ENCODE results near the gene SCFD2. TPM values are rescaled to one million over a fixed set of nuclear protein-coding genes. Genes with fewer than 3 reads are reported as not detected.
"Not testable (repeated sequence)": the region's sequence is repeated elsewhere in the genome, so short reads cannot be mapped to it uniquely, and the experiment has no call there.

The SCFD2 gene
- total RNA-seq, 1 experiment from 2014 or later = 8.4 TPM

DNA sequence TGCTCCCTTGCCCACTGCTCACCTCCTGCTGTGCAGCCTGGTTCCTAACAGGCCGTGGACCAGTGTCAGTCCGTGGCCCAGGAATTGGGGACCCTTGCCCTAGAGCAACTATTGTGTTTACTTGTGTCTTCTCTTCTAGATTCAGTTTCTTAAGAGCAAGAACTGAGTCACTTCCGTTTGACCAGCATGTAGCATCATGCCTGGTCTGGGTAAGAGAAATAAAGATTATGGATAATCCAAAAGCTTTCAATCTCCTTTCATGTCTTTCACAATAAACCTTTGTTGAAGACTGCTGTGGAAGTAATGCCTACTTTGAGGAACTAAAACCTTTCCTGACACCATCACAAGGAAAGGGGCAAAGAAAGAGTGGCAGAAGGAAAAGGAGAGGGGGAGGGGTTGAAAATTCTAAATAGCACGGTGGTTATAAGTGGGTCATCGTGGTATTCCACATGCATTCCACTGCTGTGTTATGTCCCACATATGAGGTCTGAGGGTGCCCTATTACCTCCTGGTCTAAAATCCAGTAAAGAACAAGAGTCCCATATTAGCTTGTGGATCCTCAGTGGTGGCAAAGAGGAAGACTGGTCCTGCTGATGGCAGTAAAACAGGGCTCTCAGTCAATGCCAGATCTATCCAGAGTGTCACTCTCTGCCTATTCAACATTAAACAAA is 370.4 kb downstream of the SCFD2 start:
- POLR2A ChIA-PET (ENCODE audit: low non-redundant PET) = no interaction called here
- H3K36me3 ChIP-seq (ENCODE audit: insufficient read depth, low read length, poor library complexity, severe bottlenecking) = no peaks in the 10 kb centered on the region
- no peaks in the 10 kb centered on the region for H3K27me3 ChIP-seq (replicated peaks; ENCODE audit: insufficient read depth, low read depth, low read length, poor library complexity)
- no peaks in the 10 kb centered on the region for H3K4me1 ChIP-seq (ENCODE audit: insufficient read depth, low read length, poor library complexity, severe bottlenecking)
- intact Hi-C loops (cut with micrococcal nuclease; ENCODE audit: unreplicated experiment) = no loop called here
- no peak overlapping the region for H3K4me3 ChIP-seq (ENCODE audit: low read depth, low read length, poor library complexity, severe bottlenecking)
- H3K27ac ChIP-seq (ENCODE audit: low read depth, low read length, poor library complexity, severe bottlenecking) = no peak overlapping the region
- CTCF ChIA-PET = no interaction called here
- no peak for TF ChIP-seq EZH2 (IDR thresholded peaks at IDR 0.05; ENCODE audit: borderline replicate concordance, low read depth, low read length, poor library complexity, severe bottlenecking)
- TF ChIP-seq, protein P1, sequence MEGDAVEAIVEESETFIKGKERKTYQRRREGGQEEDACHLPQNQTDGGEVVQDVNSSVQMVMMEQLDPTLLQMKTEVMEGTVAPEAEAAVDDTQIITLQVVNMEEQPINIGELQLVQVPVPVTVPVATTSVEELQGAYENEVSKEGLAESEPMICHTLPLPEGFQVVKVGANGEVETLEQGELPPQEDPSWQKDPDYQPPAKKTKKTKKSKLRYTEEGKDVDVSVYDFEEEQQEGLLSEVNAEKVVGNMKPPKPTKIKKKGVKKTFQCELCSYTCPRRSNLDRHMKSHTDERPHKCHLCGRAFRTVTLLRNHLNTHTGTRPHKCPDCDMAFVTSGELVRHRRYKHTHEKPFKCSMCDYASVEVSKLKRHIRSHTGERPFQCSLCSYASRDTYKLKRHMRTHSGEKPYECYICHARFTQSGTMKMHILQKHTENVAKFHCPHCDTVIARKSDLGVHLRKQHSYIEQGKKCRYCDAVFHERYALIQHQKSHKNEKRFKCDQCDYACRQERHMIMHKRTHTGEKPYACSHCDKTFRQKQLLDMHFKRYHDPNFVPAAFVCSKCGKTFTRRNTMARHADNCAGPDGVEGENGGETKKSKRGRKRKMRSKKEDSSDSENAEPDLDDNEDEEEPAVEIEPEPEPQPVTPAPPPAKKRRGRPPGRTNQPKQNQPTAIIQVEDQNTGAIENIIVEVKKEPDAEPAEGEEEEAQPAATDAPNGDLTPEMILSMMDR (conservative IDR thresholded peaks at IDR 0.05; ENCODE audit: low read depth, low read length) = no peak
- no peaks in the 10 kb centered on the region for H3K9me3 ChIP-seq (ENCODE audit: low read depth, low read length, poor library complexity, severe bottlenecking)
- no peak for DNase-seq (ENCODE audit: low spot score)
- no TSS peak for BruUV-seq (replicated peaks)

DNA sequence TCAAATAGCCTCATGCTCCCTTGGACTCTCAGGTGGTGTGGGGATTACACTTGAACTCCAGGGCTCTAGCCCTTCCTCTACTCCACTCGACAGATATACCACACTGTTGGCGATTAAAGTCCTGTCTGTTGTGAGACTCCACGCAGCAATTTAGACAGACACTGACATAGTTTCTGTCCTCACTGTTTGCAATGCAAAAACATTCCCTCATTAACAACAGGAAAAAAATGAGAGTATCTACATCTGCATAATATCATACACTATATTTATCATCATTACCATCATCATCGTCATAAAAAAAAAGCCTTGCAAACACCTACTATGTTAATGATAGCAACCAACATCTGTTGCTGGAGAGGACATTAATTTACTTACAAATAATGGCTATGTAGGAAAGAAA is 371.3 kb downstream of the SCFD2 start:
- no TSS peak for BruUV-seq (replicated peaks)
- ChIA-PET POLR2A (ENCODE audit: low non-redundant PET) (no interaction called here), CTCF (no interaction called here)
- no peak overlapping the region for H3K4me3 ChIP-seq (ENCODE audit: low read depth, low read length, poor library complexity, severe bottlenecking)
- TF ChIP-seq, protein P1 (conservative IDR thresholded peaks at IDR 0.05; ENCODE audit: low read depth, low read length) = no peak
- no peak for TF ChIP-seq EZH2 (IDR thresholded peaks at IDR 0.05; ENCODE audit: borderline replicate concordance, low read depth, low read length, poor library complexity, severe bottlenecking)
- no peaks in the 10 kb centered on the region for H3K9me3 ChIP-seq (ENCODE audit: low read depth, low read length, poor library complexity, severe bottlenecking)
- intact Hi-C loops (cut with micrococcal nuclease; ENCODE audit: unreplicated experiment) = no loop called here
- no peaks in the 10 kb centered on the region for H3K36me3 ChIP-seq (ENCODE audit: insufficient read depth, low read length, poor library complexity, severe bottlenecking)
- no peak overlapping the region for H3K27ac ChIP-seq (ENCODE audit: low read depth, low read length, poor library complexity, severe bottlenecking)
- no peak for DNase-seq (ENCODE audit: low spot score)
- no peaks in the 10 kb centered on the region for H3K27me3 ChIP-seq (replicated peaks; ENCODE audit: insufficient read depth, low read depth, low read length, poor library complexity)
- H3K4me1 ChIP-seq (ENCODE audit: insufficient read depth, low read length, poor library complexity, severe bottlenecking) = no peaks in the 10 kb centered on the region

DNA sequence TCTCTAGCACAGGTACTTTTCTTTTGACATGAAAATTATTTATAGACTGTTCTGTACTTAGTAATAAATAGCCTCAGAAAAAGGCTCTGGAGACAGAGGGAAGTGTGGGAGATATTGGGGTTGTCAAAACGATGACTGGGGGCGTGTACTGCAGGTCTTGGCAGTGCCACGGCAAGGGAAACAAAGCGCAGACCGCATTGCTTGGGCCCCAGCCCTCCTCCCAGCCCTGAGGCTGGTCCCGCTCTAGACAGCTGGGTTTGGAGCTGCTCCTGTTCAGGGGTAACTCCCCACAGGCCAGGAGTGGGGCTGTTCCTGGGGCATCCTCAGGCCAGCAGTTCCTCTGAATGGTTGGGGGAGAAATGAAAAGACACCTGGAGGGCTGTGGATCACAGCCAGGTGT is 372.1 kb downstream of the SCFD2 start:
- DNase-seq (ENCODE audit: low spot score) = no peak
- intact Hi-C loops (cut with micrococcal nuclease; ENCODE audit: unreplicated experiment) = no loop called here
- Histone ChIP-seq H3K27ac (ENCODE audit: low read depth, low read length, poor library complexity, severe bottlenecking) (no peak overlapping the region), H3K9me3 (ENCODE audit: low read depth, low read length, poor library complexity, severe bottlenecking) (no peaks in the 10 kb centered on the region), H3K36me3 (ENCODE audit: insufficient read depth, low read length, poor library complexity, severe bottlenecking) (no peaks in the 10 kb centered on the region), H3K4me1 (ENCODE audit: insufficient read depth, low read length, poor library complexity, severe bottlenecking) (no peaks in the 10 kb centered on the region), H3K27me3 (replicated peaks; ENCODE audit: insufficient read depth, low read depth, low read length, poor library complexity) (no peaks in the 10 kb centered on the region), H3K4me3 (ENCODE audit: low read depth, low read length, poor library complexity, severe bottlenecking) (no peak overlapping the region)
- POLR2A ChIA-PET (ENCODE audit: low non-redundant PET) = no interaction called here
- TF ChIP-seq EZH2 (IDR thresholded peaks at IDR 0.05; ENCODE audit: borderline replicate concordance, low read depth, low read length, poor library complexity, severe bottlenecking) = no peak
- TF ChIP-seq, protein P1 (conservative IDR thresholded peaks at IDR 0.05; ENCODE audit: low read depth, low read length) = no peak
- BruUV-seq (replicated peaks) = no TSS peak
- CTCF ChIA-PET = no interaction called here

DNA sequence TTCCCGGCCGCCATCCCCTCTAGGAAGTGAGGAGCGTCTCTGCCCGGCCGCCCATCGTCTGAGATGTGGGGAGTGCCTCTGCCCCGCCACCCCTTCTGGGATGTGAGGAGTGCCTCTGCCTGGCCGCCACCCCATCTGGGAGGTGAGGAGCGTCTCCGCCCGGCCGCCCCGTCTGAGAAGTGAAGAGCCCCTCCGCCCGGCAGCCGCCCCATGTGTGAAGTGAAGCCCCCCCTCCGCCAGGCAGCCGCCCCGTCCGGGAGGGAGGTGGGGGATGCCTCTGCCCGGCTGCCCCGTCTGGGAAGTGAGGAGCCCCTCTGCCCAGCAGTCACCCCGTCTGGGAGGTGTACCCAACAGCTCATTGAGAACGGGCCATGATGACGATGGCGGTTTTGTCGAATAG is 373.3 kb downstream of the SCFD2 start:
- DNase-seq (ENCODE audit: low spot score); H3K27ac ChIP-seq (ENCODE audit: low read depth, low read length, poor library complexity, severe bottlenecking); H3K9me3 ChIP-seq (ENCODE audit: low read depth, low read length, poor library complexity, severe bottlenecking); CTCF ChIA-PET; H3K4me3 ChIP-seq (ENCODE audit: low read depth, low read length, poor library complexity, severe bottlenecking); POLR2A ChIA-PET (ENCODE audit: low non-redundant PET); H3K27me3 ChIP-seq (replicated peaks; ENCODE audit: insufficient read depth, low read depth, low read length, poor library complexity); intact Hi-C loops (cut with micrococcal nuclease; ENCODE audit: unreplicated experiment); H3K4me1 ChIP-seq (ENCODE audit: insufficient read depth, low read length, poor library complexity, severe bottlenecking); BruUV-seq (replicated peaks); H3K36me3 ChIP-seq (ENCODE audit: insufficient read depth, low read length, poor library complexity, severe bottlenecking): not testable (repeated sequence)

All from A673 (cell line).